Stimulated activated CD4-positive, alpha-beta T cell treated with anti-CD3 and anti-CD28 coated beads, TNF-alpha, amount 100 ng/mL, for 1 hour (primary cell): Measurements from ENCODE around the gene PRPH.
A peak's percentile ranks its signal among the peaks of the same experiment; 100 is the strongest.
"Not testable (repeated sequence)": the region's sequence is repeated elsewhere in the genome, so short reads cannot be mapped to it uniquely, and the experiment has no call there.

ENCODE experiments used
- DNase-seq, 3 donors: peaks; one replicate each; pipeline ENCODE4 v3.0.0-alpha.2; 2020; ENCODE audit warnings: low read depth in 3 of 3, low spot score in 1 of 3

Gene PRPH

GRCh38 chr12:49298160-49298559, 3.2 kb downstream of the PRPH start:
- DNase-seq, result no peak

GRCh38 chr12:49301760-49302159, 6.8 kb downstream of the PRPH start:
- no peak for DNase-seq

GRCh38 chr12:49304161-49304560, 9.2 kb downstream of the PRPH start:
- no peak for DNase-seq

GRCh38 chr12:49305762-49306510, 11.0 kb downstream of the PRPH start:
- DNase-seq, result no peak

GRCh38 chr12:49309386-49309785, 14.4 kb downstream of the PRPH start:
- no peak for DNase-seq

- DNase-seq, result not testable (repeated sequence)
These were observed 15.6 kb downstream of the PRPH start for GRCh38 chr12:49310451-49311000.

GRCh38 chr12:49314811-49315210, 19.9 kb downstream of the PRPH start:
- no peak for DNase-seq

DNA sequence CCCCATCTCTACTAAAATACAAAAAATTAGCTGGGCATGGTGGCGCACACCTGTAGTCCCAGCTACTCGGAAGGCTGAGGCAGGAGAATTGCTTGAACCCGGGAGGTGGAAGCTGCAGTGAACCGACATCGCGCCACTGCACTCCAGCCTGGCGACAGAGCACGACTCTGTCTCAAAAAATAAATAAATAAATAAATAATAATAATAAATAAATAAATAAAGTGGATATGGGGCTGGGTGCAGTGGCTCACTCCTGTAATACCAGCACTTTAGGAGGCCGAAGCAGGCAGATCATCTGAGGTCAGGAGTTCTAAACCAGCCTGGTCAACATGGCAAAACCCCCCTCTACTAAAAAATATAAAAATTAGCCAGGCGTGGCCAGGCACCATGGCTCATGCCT, 22.2 kb downstream of the PRPH start:
- DNase-seq, result not testable (repeated sequence)

DNA sequence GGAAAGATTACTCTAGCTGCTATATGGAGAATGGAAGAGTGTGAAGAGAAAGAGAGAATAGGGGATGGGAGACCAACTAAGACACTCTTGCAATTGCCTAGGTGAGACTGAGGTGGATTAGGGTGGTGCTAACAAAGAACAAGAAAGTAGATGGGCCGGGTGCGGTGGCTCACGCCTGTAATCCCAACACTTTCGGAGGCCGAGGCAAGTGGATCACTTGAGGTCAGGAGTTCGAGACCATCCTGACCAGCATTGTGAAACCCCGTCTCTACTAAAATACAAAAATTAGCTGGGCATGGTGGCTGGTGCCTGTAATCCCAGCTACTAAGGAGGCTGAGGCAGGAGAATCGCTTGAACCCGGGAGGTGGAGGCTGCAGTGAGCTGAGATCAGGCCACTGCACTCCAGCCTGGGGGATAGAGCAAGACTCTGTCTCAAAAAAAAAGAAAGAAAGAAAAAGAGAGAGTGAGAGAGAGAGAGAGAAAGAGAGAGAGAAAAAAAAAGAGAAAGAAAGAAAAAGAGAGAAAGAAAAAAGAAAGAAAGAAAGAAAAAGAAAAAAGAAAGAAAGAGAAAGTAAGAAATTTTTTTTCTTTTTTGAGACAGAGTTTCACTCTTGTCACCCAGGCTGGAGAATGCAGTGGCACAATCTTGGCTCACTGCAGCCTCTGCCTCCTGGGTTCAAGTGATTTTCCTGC, 25.6 kb downstream of the PRPH start:
- DNase-seq, result not testable (repeated sequence)

DNA sequence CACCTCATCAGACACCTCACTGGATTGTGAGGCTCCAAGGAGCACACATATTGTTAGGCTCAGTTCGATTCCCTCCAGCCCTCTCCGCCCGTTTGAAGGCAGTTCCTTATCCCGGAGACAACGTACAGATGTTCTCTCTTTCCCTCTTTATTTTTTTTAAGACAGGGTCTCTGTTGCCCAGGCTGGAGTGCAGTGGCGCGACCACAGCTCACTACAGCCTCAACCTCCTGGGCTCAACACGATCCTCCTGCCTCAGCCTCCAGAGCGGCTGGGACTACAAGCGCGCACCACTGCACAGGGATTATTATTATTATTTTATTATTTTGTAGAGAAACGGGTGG, 27.4 kb downstream of the PRPH start:
- DNase-seq, result no peak

- DNase-seq, result peak; percentile 85 to 92 (median 91)
These were observed 28.0 kb downstream of the PRPH start, which contains the start of gene TROAP for GRCh38 chr12:49322708-49323523. TSS of gene TROAP (plus strand) at chr12:49323255. CDS start at chr12:49323609, 354 bp downstream.

- no peak for DNase-seq
These were observed 28.7 kb downstream of the PRPH start for GRCh38 chr12:49323524-49324097.

GRCh38 chr12:49325606-49326005, 30.7 kb downstream of the PRPH start:
- DNase-seq, result no peak

GRCh38 chr12:49327368-49327767, 32.4 kb downstream of the PRPH start:
- DNase-seq, result no peak

- no peak for DNase-seq
These were observed 32.9 kb downstream of the PRPH start for GRCh38 chr12:49327887-49328286.

- no peak for DNase-seq
These were observed 33.9 kb downstream of the PRPH start for GRCh38 chr12:49328816-49329215.

GRCh38 chr12:49330032-49330619, 35.2 kb downstream of the PRPH start:
- DNase-seq, result no peak

- no peak for DNase-seq
These were observed 35.9 kb downstream of the PRPH start for GRCh38 chr12:49330631-49331379.

- DNase-seq, result no peak
These were observed 36.7 kb downstream of the PRPH start for GRCh38 chr12:49331380-49332222.
